Measurements from ENCODE around the gene BTBD9.

The BTBD9 gene

GRCh38 chr6:38167598-38167997 lies 472.1 kb downstream of the BTBD9 start:
- TF ChIP-seq POLR2AphosphoS5 (IDR thresholded peaks at IDR 0.05; ENCODE audit: low read depth, low read length): no peak
- no peak for TF ChIP-seq POLR2A (IDR thresholded peaks at IDR 0.05; ENCODE audit: low read depth, low read length)
- no peak for TF ChIP-seq TAF1 (IDR thresholded peaks at IDR 0.05; ENCODE audit: borderline replicate concordance, low read depth, low read length)
- no peak for FAIRE-seq
- DNase-seq (ENCODE audit: insufficient read length): no peak

GRCh38 chr6:38166411-38167240 lies 473.1 kb downstream of the BTBD9 start:
- DNase-seq (ENCODE audit: insufficient read length) (no peak), FAIRE-seq (no peak)
- no peak for TF ChIP-seq TAF1 (IDR thresholded peaks at IDR 0.05; ENCODE audit: borderline replicate concordance, low read depth, low read length)
- TF ChIP-seq POLR2A (IDR thresholded peaks at IDR 0.05; ENCODE audit: low read depth, low read length): no peak
- no peak for TF ChIP-seq POLR2AphosphoS5 (IDR thresholded peaks at IDR 0.05; ENCODE audit: low read depth, low read length)

- no peak for DNase-seq (ENCODE audit: insufficient read length)
- TF ChIP-seq POLR2A (IDR thresholded peaks at IDR 0.05; ENCODE audit: low read depth, low read length): no peak
- TF ChIP-seq TAF1 (IDR thresholded peaks at IDR 0.05; ENCODE audit: borderline replicate concordance, low read depth, low read length): no peak
- TF ChIP-seq POLR2AphosphoS5 (IDR thresholded peaks at IDR 0.05; ENCODE audit: low read depth, low read length): no peak
- no peak for FAIRE-seq
These were observed 475.0 kb downstream of the BTBD9 start for GRCh38 chr6:38164671-38165108.

- FAIRE-seq (no peak), DNase-seq (ENCODE audit: insufficient read length) (no peak)
- TF ChIP-seq TAF1 (IDR thresholded peaks at IDR 0.05; ENCODE audit: borderline replicate concordance, low read depth, low read length): no peak
- TF ChIP-seq POLR2A (IDR thresholded peaks at IDR 0.05; ENCODE audit: low read depth, low read length): no peak
- TF ChIP-seq POLR2AphosphoS5 (IDR thresholded peaks at IDR 0.05; ENCODE audit: low read depth, low read length): no peak
These were observed 475.6 kb downstream of the BTBD9 start for GRCh38 chr6:38164131-38164481.

GRCh38 chr6:38163186-38164130 lies 476.3 kb downstream of the BTBD9 start:
- no peak for DNase-seq (ENCODE audit: insufficient read length)
- FAIRE-seq: no peak
- TF ChIP-seq TAF1 (IDR thresholded peaks at IDR 0.05; ENCODE audit: borderline replicate concordance, low read depth, low read length) (no peak), POLR2AphosphoS5 (IDR thresholded peaks at IDR 0.05; ENCODE audit: low read depth, low read length) (no peak), POLR2A (IDR thresholded peaks at IDR 0.05; ENCODE audit: low read depth, low read length) (no peak)

- DNase-seq (ENCODE audit: insufficient read length) (no peak), FAIRE-seq (no peak)
- TF ChIP-seq TAF1 (IDR thresholded peaks at IDR 0.05; ENCODE audit: borderline replicate concordance, low read depth, low read length) (no peak), POLR2A (IDR thresholded peaks at IDR 0.05; ENCODE audit: low read depth, low read length) (no peak), POLR2AphosphoS5 (IDR thresholded peaks at IDR 0.05; ENCODE audit: low read depth, low read length) (no peak)
These were observed 477.1 kb downstream of the BTBD9 start for GRCh38 chr6:38162493-38163185.

- TF ChIP-seq POLR2A (IDR thresholded peaks at IDR 0.05; ENCODE audit: low read depth, low read length): no peak
- TF ChIP-seq POLR2AphosphoS5 (IDR thresholded peaks at IDR 0.05; ENCODE audit: low read depth, low read length): no peak
- TF ChIP-seq TAF1 (IDR thresholded peaks at IDR 0.05; ENCODE audit: borderline replicate concordance, low read depth, low read length): no peak
- no peak for DNase-seq (ENCODE audit: insufficient read length)
- no peak for FAIRE-seq
These were observed 477.8 kb downstream of the BTBD9 start for GRCh38 chr6:38161754-38162492.

GRCh38 chr6:38161331-38161730 lies 478.4 kb downstream of the BTBD9 start:
- no peak for FAIRE-seq

GRCh38 chr6:38160831-38161230 lies 478.9 kb downstream of the BTBD9 start:
- DNase-seq (ENCODE audit: insufficient read length): no peak
- no peak for FAIRE-seq
- TF ChIP-seq POLR2A (IDR thresholded peaks at IDR 0.05; ENCODE audit: low read depth, low read length): no peak
- no peak for TF ChIP-seq TAF1 (IDR thresholded peaks at IDR 0.05; ENCODE audit: borderline replicate concordance, low read depth, low read length)
- no peak for TF ChIP-seq POLR2AphosphoS5 (IDR thresholded peaks at IDR 0.05; ENCODE audit: low read depth, low read length)

More at GRCh38 chr6:38161331-38161730, 478.4 kb downstream of the BTBD9 start:
- no peak for DNase-seq (ENCODE audit: insufficient read length)
- TF ChIP-seq POLR2AphosphoS5 (IDR thresholded peaks at IDR 0.05; ENCODE audit: low read depth, low read length) (no peak), TAF1 (IDR thresholded peaks at IDR 0.05; ENCODE audit: borderline replicate concordance, low read depth, low read length) (no peak), POLR2A (IDR thresholded peaks at IDR 0.05; ENCODE audit: low read depth, low read length) (no peak)

- no peak for TF ChIP-seq POLR2AphosphoS5 (IDR thresholded peaks at IDR 0.05; ENCODE audit: low read depth, low read length)
- FAIRE-seq: no peak
- no peak for DNase-seq (ENCODE audit: insufficient read length)
These were observed 480.1 kb downstream of the BTBD9 start for GRCh38 chr6:38159596-38159995.
